GM21529 (cell line): ENCODE measurements around the gene PQBP1.
"Not testable (repeated sequence)": the region's sequence is repeated elsewhere in the genome, so short reads cannot be mapped to it uniquely, and the experiment has no call there.

ENCODE experiments used
- ATAC-seq: cut with Tn5 transposase; IDR thresholded peaks from one replicate; pipeline ENCODE4 v1.9.1; 2021; ENCODE audit not compliant: unreplicated experiment

Gene PQBP1, protein sequence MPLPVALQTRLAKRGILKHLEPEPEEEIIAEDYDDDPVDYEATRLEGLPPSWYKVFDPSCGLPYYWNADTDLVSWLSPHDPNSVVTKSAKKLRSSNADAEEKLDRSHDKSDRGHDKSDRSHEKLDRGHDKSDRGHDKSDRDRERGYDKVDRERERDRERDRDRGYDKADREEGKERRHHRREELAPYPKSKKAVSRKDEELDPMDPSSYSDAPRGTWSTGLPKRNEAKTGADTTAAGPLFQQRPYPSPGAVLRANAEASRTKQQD

DNA sequence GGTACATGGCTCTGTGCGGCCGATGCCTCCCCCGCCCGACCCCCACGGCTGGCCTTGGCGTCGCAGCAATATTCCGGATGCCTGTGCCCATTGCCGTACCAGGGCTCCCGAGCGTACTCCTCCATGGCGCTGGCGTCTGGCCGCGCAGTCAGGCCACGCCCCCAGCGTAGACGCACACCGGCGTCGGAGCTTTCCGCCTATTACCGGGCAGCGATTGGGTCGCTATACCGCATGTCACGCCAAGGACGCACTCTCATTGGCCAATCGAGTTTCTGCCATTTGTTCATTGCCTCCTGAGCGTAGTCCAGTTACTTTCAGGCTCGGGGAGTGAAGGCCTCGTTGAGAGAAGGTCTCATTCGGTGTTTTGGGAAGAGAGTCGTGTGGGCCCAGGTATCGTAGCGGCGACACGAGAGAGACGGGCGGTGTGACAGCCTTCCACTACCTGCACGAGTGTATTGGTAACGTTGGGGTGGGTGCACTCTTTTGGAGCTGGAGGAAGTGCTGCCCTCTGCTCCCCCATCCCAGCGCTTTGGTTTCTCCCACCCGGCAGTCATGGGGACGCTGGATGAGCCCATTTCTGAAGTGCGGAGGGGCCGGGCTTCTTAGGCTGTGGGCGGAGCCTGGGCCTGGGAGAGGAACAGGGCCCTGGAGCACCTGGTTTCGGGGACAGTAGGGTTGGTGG is at the start of gene PQBP1, which contains the start of gene TIMM17B:
TSS of gene PQBP1 (plus strand) at position 306 of the 682 bp plus-strand sequence. CDS start 580 bp downstream, outside the sequence.
TSS of gene TIMM17B (minus strand) at position 144 of the 682 bp plus-strand sequence. CDS start at position 125, 19 bp downstream.
- peak; percentile 85 for ATAC-seq

DNA sequence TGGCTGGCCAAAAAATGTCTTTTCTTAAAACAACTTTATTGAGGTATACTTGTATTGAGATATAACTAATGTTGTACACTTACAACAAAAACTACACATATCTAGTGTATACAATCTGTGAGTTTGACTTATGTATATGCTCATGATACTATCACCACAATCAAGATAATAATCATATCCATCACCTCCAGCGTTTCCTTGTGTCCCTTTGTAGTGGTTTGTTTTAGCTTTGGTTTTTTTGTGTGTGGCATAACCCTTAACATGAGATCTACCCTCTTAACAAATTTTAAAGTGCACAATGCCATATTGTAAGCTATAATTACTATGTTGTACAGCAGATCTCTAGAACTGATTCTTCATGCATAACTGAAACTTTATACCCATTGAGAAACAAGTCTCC is 48.9 kb upstream of the PQBP1 start:
- no peak for ATAC-seq

DNA sequence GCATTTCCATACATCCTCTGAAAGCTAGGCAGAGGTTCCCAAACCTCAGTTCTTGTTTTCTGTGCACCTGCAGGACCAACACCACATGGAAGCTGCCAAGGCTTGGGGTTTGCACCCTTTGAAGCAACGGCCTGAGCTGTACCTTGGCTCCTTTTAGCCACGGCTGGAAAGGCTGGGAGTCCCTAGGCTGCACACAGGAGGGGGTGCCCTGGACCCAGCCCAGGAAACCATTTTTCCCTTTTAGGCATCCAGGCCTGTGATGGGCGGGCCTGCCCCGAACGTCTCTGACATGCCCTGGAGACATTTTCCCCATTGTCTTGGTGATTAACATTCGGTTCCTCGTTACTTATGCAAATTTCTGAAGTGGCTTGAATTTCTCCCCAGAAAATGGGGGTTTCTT is 44.9 kb upstream of the PQBP1 start:
- no peak for ATAC-seq

DNA sequence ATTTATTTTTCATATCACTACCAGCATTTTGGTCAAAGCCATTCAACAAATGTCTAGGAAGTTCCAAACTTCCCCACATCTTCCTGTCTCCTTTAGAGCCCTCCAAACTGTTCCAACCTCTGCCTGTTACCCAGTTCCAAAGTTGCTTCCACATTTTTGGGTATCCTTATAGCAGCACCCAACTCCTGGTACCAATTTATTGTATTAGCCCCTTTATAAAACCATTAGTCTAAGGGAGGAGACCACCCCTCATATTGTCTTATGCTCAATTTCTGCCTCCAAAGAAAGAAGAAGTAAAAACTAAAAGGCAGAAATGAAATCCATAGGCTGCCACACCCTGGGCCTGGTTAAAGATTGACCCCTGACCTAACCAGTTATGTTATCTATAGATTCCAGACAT is 44.2 kb upstream of the PQBP1 start:
- not testable (repeated sequence) for ATAC-seq

DNA sequence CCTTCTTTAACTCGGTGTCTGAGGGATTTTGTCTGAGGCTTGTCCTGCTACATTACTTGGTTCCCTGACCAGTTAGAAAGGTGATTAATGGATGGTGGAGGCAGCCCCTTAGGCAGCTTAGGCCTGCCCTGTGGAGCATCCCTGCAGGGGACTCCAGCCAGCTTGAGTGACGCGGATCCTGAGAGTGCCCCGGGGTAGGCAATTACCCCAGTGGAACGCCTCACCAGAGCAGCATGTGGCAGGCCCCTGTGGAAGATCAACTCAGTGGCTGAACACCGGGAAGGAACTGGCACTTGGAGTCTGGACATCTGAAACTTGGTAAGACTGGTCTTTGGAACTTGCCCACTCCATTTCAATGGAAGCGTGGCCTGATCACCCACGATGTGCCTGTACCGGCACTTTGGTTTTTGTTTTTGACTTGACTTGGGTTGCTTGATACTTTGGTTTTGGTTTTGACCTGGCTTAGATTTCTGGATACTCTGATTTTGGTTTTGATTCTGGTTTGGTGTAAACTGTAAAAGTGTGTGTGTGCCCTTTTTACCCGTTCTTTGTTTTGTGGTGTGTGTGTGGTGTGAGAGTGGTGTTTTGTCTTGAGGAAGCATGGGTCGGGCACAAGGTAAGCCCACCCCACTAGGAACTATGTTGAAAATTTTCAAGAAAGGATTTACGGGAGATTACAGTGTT is 43.5 kb upstream of the PQBP1 start:
- not testable (repeated sequence) for ATAC-seq

DNA sequence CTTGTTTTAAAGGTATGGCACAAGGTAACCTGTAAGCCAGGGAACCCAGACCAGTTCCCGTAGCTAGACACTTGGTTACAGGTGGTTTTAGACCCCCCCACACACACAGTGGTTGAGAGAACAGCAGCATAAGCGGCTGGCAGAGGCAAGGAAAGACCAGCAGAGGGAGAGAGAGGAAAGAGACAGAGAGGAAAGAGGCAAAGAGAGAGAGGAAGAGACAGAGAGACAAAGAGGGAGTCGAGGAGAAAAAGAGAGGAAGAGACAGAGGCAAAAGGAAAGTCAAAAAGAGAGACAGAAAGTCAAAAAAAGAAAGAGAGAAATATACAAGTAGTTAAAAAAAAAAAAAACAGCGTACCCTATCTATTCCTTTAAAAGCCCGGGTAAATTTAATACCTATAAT is 42.8 kb upstream of the PQBP1 start:
- no peak for ATAC-seq

DNA sequence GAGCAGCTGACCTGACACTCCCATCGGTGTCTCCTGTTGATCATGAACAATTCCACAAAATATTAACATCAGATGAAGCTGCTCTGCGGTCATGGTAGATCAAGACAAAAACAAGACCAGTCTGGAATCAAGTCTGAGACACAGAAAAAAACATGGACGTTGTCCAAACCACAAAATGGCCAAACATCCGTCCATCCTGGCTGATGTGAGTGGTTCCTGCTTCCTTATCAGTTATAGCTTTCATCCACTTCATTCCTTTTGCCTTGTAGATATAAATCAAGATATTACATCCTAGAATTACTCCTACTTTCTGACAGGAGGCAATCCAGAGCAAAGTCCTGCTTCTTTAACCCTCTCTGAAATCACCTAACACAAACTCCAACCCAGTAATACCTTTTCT is 33.5 kb upstream of the PQBP1 start:
- ATAC-seq: no peak

DNA sequence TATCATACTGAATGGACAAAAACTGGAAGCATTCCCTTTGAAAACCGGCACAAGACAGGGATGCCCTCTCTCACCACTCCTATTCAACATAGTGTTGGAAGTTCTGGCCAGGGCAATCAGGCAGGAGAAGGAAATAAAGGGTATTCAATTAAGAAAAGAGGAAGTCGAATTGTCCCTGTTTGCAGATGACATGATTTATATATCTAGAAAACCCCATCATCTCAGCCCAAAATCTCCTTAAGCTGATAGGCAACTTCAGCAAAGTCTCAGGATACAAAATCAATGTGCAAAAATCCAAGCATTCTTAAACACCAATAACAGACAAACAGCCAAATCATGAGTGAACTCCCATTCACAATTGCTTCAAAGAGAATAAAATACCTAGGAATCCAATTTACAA is 25.7 kb upstream of the PQBP1 start:
- not testable (repeated sequence) for ATAC-seq

DNA sequence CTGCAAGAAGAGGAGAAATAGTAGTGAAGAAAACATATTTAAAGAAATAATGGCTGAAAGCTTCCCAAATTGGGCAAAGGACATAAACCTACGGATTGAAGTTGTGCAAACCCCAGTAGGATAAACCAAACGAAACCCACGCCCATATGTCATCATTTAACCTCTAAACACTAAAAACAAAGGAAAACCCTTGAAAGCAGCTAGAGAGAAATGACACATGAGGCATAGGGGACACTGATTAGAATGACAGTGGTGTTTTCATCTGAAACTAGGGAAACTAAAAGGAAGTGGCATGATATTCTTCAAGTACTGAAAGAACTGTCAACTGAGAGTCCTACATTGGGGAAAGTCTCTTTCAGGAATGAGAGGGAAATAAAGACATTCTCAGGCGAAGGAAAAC is 20.8 kb upstream of the PQBP1 start:
- ATAC-seq: not testable (repeated sequence)

DNA sequence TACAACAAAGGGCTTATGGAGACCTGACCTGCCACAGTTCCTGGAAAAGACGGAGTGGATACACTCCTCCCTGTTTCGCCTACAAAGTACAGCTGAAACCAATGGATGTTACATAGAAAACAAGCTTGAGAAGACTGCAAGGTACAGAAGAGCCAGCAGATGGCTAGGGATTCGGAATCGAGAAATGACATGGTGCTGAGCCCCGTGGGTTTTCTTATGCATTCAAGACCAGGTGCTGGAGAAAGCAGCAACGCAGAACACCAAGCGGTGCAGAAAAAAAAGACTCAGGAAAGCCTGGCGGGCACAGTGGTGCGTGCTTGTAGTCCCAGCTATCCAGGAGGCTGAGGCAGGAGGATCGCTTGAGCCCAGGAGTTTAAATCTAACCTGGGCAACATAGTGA is 14.0 kb upstream of the PQBP1 start:
- no peak for ATAC-seq

DNA sequence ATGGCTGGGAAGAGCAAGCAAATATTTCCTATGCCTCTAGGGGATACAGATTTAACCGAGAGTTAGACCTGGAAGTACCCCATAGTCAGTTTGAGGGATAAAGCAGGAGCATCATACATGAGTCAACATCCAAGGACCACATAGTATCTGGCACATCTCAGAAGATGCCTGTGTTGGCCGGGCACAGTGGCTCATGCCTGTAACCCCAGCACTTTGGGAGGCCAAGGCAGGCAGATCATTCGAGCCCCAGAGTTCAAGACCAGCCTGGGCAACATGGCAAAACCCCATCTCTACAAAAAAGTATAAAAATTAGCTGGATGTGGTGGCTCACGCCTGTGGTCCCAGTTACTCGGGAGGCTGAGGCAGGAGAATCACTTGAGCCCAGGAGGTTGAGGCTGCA is 11.1 kb upstream of the PQBP1 start:
- ATAC-seq: not testable (repeated sequence)

DNA sequence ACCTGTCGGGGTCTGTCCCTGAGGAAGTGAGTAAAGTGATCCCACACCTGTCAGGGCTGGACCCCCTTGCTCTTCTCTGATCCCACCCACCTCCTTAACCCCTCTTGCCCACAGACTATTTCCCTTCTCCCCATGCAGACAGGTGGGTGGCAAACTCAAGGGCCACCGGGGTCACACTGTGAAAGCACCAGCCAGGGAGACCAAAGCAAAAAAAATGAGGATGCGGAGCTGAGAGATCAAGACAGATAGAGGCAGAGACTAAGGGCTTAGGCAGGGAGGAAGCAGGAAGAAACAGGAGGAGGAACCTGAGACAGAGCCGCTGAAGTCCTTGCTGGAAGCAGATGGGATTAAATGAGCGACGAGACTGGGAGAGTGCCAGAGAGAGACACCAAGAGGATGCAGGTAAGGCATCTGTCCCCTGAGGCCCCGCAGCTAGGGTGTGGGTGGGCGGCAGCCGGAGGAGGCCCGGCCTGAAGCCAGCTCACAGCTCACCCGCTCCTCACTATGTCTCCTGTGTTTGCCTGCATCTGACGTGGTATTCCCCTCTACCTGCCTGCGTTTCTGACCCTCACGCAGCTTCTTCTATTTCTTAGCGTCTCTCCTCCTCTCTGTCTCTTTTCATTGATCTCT is 7.3 kb upstream of the PQBP1 start:
- ATAC-seq: peak; percentile 4

DNA sequence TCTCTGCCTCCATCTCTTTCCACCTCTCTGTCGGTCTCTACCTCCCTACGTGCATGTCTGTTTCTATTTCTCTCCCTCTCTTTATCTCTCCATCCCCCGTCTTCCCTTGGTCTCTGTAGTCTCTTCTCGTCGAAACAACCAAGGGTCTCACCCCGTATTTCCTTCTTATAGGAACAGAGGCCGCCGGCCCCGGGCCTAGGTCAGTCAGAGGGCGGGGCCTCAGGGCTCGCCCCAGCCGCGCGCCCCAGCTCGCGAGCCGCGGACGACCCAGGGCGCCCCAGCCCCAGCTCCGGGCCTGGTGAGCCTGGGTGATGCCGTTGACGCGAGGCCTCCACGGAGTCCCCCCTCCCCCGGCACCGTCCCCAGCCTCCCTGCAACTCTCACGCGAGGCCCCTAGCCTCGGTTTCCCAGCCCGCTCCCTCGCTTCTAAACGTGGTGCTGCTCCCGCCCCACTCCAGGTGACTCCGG is 6.8 kb upstream of the PQBP1 start:
- peak; percentile 37 for ATAC-seq

DNA sequence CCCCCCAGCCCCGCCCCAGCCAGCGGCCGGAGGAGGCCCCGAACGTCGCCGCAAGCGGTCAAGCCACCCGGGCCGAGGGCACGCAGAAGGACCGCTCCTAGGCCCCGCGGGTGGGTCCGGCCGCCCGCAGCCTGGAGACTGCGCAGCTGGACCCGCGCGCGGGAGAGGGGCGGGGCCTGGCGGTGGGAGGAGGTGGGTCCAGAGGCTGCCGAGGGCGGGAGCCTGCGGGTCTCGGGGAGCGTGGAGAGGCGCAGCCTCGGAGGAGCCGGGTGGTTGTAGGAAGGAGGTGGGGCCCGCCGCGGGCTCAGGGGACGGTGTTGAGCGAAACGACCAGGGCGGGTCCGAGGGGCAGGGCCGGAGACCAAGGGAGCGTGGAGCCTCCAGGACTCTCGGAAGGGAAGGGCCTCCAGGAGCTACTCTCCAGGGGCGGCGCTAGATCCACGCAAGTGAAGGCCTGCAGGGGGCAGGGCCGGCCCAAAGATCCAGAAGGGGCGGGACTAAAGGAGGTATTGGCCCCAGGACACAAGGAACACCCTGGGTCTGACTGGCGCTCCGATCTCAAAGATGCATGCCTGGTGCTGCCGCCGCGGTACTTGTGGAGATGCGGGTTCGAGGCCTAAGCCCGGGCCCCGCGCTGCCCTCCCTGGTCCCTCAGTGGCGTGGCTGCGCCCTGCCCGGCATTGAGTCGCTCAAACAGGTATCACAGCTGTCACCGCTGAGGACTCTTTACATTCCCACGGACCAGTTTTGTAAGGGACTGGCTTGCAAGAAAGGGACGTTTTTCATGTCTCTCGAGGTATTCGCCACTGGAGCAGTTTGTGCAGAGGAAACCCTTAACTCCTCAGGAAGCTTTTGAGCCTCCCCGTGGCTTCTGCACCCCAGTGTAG is 6.1 kb upstream of the PQBP1 start:
- peak; percentile 80 for ATAC-seq

DNA sequence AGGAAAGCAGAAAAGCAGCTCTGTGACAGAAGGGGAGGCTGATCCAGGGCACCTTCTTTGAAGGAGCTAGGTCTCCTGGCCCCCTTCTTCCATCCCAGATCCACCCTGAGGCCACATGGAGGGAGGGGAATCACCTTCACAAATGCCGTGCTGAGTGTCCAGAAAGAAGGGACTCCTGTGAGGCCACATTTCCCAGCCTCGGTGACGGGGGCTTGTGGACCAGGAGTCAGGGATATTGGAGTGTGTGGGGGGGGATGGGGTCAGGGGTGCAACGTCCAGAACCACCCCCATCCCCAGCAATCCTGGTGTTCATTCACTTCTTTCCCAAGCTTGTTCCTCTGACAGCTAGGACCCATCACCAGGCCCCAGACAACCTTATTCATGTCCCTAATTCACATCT is 4.8 kb upstream of the PQBP1 start:
- no peak for ATAC-seq

DNA sequence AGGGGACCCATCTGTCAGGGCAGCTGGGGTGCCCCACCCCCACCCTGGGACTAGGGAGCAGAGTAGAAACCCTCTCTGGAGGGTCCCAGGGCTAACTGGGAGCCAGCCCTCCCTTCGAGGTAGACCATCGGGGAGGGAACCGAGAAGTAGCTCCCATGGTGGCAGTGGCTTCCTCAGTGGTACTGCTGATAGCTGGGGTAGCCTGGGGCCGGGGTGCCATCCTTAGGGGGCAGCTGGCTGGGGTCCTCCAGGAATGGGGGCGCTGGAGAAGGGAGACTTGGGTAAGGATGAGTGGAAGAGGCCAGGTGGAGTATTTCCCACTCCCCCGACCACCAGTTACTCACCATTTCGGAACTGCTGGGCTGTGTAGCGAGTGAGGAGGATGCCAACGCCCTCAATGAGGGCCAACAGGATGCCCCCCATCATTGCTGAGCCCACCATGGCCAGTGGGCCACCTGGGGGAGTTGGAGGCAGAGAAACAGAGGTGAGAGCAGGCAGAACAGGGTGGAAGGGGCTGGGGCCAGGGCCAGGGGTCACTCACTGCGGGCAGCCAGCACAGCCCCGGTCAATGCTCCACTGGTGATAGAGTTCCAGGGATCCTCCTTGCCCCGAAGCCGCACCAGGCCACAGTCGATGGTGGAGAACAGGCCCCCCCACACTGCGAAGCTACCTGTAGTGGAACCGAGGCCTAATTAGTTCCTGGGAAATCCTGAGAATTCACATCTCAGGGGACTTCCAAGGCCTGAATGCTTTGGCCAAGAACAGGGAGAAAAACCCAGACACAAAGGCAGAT is 4.0 kb upstream of the PQBP1 start:
- no peak for ATAC-seq

DNA sequence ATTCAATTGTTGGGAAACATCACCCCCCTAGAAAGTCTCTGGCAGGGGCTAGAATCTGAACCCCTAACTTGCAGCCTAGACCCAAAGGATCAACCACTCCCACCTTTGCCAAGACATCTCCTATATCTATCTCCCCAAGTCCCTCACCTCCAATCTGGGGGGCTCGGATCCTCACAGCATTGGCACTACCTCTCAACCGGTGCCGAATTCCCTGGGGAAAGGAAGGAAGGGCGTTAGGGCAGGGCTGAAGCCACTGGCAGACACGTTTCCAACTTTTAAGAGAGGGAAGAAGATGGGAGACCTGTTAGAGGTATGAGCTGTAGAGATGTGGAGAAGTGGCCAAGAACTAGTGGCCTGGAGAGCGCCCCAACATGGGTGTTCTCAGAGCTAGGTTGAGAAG is 2.8 kb upstream of the PQBP1 start:
- no peak for ATAC-seq

DNA sequence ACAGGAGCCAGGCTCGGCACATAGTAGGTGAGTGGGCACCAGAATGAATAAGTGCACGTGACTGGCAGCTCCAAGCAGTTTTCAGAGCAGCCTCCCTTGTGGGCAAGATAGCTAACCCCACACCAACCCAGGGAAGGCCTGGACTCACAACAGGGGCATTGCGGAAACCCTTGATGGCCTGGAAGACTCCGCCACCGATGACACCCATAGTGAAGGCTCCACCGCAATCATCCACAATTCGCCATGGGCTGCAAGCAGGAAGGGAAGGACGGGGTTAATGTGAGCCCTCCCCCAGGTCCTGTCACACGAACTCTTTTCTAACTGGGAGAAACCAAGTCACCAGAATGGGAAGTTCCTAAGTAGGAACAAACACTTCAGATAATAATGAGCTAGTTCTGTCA is 1.1 kb upstream of the PQBP1 start:
- ATAC-seq: no peak

DNA sequence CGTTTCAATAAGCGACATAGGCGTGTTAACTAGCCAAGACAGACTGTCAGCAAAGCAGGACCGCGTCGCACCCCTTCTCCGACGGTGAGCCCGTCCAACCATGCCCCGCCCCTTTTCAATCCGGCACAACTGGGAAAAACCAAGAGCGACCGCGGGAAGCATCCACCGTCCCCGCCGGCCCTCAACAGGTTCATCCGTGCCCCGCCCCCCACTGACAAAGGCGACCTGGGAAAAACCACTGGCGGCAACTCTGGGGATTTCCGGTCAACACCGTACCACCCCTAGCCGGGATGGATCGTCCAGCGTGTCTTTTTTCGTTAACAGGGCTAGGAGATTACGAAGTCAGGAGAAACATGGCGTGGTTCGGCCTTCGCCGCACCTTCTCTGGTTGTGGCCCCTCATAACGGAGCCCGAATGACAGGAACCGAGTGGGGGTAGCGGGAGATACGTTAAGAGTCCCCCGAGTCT is 539 bp upstream of the PQBP1 start:
- peak; percentile 2 for ATAC-seq

DNA sequence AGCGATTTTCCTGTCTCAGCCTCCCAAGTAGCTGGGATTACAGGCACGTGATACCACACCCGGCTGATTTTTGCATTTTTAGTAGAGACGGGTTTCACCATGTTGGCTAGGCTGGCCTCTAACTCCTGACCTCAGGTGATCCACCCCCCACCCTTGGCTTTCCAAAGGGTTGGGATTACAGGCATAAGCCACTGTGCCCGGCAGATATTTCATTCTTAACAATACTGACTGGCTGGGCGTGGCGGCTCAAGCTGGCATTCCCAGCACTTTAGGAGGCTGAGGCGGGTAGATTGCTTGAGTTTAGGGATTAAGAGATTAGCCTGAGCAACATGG is 1.3 kb downstream of the PQBP1 start:
- ATAC-seq: no peak
